OCI-LY1 (cell line): Measurements from ENCODE around the gene MBD5.

ENCODE experiments used
- EZH2 ChIP-seq: fragments of 200-600 bp; sonication (generic), shearing (Covaris generic); IDR thresholded peaks from 2 replicates; pipeline ENCODE4 v1.8.0; 2017; ENCODE audit warnings: borderline replicate concordance, mixed run types, mild to moderate bottlenecking, antibody characterized with exemption, low read length, moderate library complexity, mixed read lengths
- TF ChIP-seq, protein P1 (sequence below): fragments of 200-600 bp; sonication (generic), shearing (Covaris generic); IDR thresholded peaks from 2 replicates; pipeline ENCODE4 v1.5.1; 2017; ENCODE audit warnings: mild to moderate bottlenecking, antibody characterized with exemption, low read length, moderate library complexity, mixed read lengths

DNA sequence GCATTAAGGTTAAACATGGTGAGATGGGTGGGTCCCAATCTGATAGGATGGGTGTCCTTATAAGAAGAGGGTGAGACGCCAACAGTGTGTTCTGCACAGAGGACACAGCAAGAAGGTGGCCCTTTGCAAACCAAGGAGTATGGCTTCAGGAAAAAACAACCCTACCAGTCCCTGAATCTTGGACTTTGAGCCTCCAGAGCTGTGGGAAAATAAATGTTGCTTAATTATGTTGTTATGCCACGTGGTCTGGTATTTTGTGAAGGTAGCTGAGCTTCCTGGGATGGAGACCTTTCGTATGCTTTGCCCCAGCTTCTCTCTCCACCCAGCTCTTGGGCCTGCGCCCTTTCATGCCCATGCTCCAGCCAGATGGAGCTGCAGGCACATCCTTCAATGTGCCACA, 509.5 kb downstream of the MBD5 start:
- no peak for TF ChIP-seq EZH2
- TF ChIP-seq, protein P1, sequence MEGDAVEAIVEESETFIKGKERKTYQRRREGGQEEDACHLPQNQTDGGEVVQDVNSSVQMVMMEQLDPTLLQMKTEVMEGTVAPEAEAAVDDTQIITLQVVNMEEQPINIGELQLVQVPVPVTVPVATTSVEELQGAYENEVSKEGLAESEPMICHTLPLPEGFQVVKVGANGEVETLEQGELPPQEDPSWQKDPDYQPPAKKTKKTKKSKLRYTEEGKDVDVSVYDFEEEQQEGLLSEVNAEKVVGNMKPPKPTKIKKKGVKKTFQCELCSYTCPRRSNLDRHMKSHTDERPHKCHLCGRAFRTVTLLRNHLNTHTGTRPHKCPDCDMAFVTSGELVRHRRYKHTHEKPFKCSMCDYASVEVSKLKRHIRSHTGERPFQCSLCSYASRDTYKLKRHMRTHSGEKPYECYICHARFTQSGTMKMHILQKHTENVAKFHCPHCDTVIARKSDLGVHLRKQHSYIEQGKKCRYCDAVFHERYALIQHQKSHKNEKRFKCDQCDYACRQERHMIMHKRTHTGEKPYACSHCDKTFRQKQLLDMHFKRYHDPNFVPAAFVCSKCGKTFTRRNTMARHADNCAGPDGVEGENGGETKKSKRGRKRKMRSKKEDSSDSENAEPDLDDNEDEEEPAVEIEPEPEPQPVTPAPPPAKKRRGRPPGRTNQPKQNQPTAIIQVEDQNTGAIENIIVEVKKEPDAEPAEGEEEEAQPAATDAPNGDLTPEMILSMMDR = no peak
